ENCODE results near the gene TSPEAR. TPM values are rescaled to one million over a fixed set of nuclear protein-coding genes. Genes with fewer than 3 reads are reported as not detected.
"Not testable (repeated sequence)": the region's sequence is repeated elsewhere in the genome, so short reads cannot be mapped to it uniquely, and the experiment has no call there.

The TSPEAR gene
- total and polyA plus RNA-seq, 10 donors, result 0.02 to 0.22 (median 0.03) TPM; not detected in 7

DNA sequence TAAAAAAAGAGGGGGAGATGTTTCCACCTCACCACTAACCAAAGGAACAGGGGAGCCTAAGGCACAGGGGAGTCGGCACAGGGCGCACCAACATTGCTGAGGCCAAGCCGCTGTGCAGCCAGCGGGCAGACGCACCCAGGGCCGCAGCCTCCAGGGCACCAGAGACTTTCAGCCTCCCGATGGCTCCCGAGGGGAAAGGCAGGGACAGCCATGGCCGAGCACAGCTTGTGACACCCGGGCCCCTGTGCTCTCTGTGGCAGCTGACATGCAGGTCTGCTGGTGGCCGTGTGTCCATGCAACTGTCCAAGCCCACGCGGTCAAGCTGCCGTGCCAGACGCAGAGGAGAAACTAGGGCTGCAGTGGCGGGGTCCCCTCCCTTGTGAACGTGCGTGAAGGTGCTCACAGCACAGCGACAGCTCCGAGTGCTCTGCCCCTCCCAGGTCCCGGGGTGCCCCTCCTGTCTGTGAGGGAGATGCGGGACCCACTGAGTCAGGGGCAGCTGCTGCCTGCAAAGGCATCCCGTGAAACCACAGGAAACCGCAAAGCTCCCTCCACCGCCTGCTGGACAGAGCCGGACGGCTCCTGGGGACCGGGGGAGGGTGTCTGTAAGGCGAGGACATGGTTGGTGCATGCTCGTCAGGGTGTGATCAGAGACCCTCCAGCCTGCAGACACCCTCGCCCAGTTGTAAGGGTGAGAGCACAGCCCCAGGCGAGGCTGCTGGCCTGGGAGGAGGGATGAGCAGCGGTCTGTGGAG lies 62.6 kb downstream of the TSPEAR start:
- TF ChIP-seq, protein P1, sequence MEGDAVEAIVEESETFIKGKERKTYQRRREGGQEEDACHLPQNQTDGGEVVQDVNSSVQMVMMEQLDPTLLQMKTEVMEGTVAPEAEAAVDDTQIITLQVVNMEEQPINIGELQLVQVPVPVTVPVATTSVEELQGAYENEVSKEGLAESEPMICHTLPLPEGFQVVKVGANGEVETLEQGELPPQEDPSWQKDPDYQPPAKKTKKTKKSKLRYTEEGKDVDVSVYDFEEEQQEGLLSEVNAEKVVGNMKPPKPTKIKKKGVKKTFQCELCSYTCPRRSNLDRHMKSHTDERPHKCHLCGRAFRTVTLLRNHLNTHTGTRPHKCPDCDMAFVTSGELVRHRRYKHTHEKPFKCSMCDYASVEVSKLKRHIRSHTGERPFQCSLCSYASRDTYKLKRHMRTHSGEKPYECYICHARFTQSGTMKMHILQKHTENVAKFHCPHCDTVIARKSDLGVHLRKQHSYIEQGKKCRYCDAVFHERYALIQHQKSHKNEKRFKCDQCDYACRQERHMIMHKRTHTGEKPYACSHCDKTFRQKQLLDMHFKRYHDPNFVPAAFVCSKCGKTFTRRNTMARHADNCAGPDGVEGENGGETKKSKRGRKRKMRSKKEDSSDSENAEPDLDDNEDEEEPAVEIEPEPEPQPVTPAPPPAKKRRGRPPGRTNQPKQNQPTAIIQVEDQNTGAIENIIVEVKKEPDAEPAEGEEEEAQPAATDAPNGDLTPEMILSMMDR (IDR thresholded peaks at IDR 0.05 in 8 of 11, conservative IDR thresholded peaks at IDR 0.05 in 3 of 11), result no peak
- no peak for TF ChIP-seq POLR2AphosphoS5 (IDR thresholded peaks at IDR 0.05)
- no peak for TF ChIP-seq POLR2A (IDR thresholded peaks at IDR 0.05)
- peaks cover 0 to 21% (median 19%) of the 10 kb centered on the region in 8 donors for H3K9me3 ChIP-seq
- H3K27ac ChIP-seq, result no peak overlapping the region
- DNase-seq, result no peak
- no peaks in the 10 kb centered on the region for H3K36me3 ChIP-seq
- WGBS, 5 donors, result 74 to 78% (median 76%) methylated on average over 13 to 33 of the region's 33 CpGs
- intact Hi-C loops (cut with DNase I; ENCODE audit: low total_unique reads), result no loop called here
- no peaks in the 10 kb centered on the region for H3K4me1 ChIP-seq
- no peak overlapping the region for H3K4me3 ChIP-seq
- H3K27me3 ChIP-seq (replicated peaks in 1 of 7), result peaks cover 0 to 29% (median 0%) of the 10 kb centered on the region in 7 donors

DNA sequence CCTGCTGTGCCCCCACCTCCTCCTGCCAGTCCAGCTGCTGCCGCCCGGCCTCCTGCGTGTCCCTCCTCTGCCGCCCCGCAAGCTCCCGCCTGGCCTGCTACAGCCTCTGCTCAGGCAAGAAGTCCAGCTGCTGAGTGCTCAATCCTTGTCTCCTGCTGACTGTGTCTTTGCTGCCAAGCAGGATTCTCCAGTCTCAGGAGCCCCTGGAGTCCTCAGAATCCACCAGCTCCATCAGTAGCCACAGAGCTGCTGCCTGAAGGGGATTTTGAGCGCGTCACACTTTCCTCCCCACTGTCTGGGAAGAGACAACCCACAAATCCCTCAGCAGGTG lies 64.2 kb downstream of the TSPEAR start:
- WGBS, 5 donors, result 65 to 76% (median 75%) methylated on average over 8 of the region's 8 CpGs
- intact Hi-C loops (cut with DNase I; ENCODE audit: low total_unique reads), result no loop called here

DNA sequence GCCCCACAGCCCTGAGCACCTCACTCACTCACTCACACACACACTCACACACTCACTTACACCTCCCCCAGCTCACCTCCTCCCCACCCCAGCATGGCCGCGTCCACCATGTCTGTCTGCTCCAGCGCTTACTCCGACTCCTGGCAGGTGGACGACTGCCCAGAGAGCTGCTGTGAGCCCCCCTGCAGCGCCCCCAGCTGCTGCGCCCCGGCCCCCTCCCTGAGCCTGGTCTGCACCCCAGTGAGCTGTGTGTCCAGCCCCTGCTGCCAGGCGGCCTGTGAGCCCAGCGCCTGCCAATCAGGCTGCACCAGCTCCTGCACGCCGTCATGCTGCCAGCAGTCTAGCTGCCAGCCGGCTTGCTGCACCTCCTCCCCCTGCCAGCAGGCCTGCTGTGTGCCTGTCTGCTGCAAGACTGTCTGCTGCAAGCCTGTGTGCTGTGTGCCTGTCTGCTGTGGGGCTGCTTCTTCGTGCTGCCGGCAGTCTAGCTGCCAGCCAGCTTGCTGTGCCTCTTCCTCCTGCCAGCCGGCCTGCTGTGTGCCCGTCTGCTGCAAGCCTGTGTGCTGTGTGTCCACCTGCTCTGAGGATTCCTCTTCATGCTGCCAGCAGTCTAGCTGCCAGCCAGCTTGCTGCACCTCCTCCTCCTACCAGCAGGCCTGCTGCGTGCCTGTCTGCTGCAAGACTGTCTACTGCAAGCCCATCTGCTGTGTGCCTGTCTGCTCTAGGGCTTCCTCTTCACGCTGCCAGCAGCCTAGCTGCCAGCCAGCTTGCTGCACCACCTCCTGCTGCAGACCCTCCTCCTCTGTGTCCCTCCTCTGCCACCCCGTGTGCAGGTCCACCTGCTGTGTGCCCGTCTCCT lies 64.8 kb downstream of the TSPEAR start, which contains the start of gene KRTAP10-11:
TSS of gene KRTAP10-11 (plus strand) at position 49 of the 856 bp plus-strand sequence. CDS start at position 94, 45 bp downstream.
- DNase-seq; H3K27ac ChIP-seq; H3K4me1 ChIP-seq; H3K4me3 ChIP-seq; intact Hi-C loops (cut with DNase I; ENCODE audit: low total_unique reads); H3K36me3 ChIP-seq: not testable (repeated sequence)
- Histone ChIP-seq H3K9me3 (peaks cover 0 to 37% (median 32%) of the 10 kb centered on the region in 8 donors), H3K27me3 (replicated peaks in 1 of 7) (peaks cover 0 to 27% (median 0%) of the 10 kb centered on the region in 7 donors)
- 76 to 83% (median 78%) methylated on average over 14 to 21 of the region's 21 CpGs for WGBS, 5 donors

More for the DNA sequence above, 64.2 kb downstream of the TSPEAR start:
- TF ChIP-seq POLR2A (IDR thresholded peaks at IDR 0.05) (no peak), POLR2AphosphoS5 (IDR thresholded peaks at IDR 0.05) (no peak)
- TF ChIP-seq, protein P1 (IDR thresholded peaks at IDR 0.05 in 8 of 11, conservative IDR thresholded peaks at IDR 0.05 in 3 of 11), result no peak
- no peak overlapping the region for H3K4me3 ChIP-seq
- no peak for DNase-seq
- H3K36me3 ChIP-seq, result no peaks in the 10 kb centered on the region
- H3K4me1 ChIP-seq, result no peaks in the 10 kb centered on the region
- no peak overlapping the region for H3K27ac ChIP-seq
- H3K9me3 ChIP-seq, result peaks cover 0 to 34% (median 30%) of the 10 kb centered on the region in 8 donors
- peaks cover 0 to 27% (median 0%) of the 10 kb centered on the region in 7 donors for H3K27me3 ChIP-seq (replicated peaks in 1 of 7)

DNA sequence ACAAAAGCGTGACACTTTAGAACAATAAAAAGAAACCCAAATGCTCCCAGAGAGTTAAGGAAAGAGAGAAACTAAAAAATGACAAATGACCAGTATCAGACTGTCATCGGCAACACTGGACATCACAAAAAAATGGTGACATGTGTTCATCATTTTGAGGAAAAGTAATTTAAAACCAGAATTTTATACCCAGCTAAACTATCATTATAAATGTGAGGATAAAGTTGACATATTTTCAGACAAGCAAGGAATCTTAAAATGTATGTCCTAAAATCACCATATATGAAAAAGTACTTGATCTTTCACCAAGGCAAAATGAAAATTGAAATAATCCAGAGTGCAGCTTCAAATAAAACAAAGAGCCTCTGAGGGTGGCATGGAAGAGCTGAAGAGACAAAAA lies 66.5 kb downstream of the TSPEAR start:
- Histone ChIP-seq H3K27me3 (replicated peaks in 1 of 7) (peaks cover 0 to 36% (median 2%) of the 10 kb centered on the region in 7 donors), H3K4me1 (no peaks in the 10 kb centered on the region), H3K9me3 (peaks cover 0 to 49% (median 43%) of the 10 kb centered on the region in 8 donors), H3K27ac (no peak overlapping the region), H3K36me3 (no peaks in the 10 kb centered on the region), H3K4me3 (no peak overlapping the region)
- WGBS, 5 donors, result 47 to 50% (median 48%) methylated on average over 2 of the region's 2 CpGs
- intact Hi-C loops (cut with DNase I; ENCODE audit: low total_unique reads), result no loop called here
- TF ChIP-seq POLR2AphosphoS5 (IDR thresholded peaks at IDR 0.05) (no peak), POLR2A (IDR thresholded peaks at IDR 0.05) (no peak)
- TF ChIP-seq, protein P1 (IDR thresholded peaks at IDR 0.05 in 8 of 11, conservative IDR thresholded peaks at IDR 0.05 in 3 of 11), result no peak
- no peak for DNase-seq

Data from spleen (tissue), 11 donors.